Measurements from ENCODE around the gene SLC8A1.

SLC8A1 gene

GRCh38 chr2:40439473-40439872 is 12.4 kb downstream of the SLC8A1 start:
- no peak for DNase-seq (ENCODE audit: low read depth)
- no peak overlapping the region for H3K4me3 ChIP-seq (ENCODE audit: low read depth, low read length)
- no peak for TF ChIP-seq CTCF (IDR thresholded peaks at IDR 0.05; ENCODE audit: insufficient read depth, low read depth, low read length, missing control alignments)

- no peak for DNase-seq (ENCODE audit: low read depth)
- H3K4me3 ChIP-seq (ENCODE audit: low read depth, low read length) = no peak overlapping the region
- no peak for TF ChIP-seq CTCF (IDR thresholded peaks at IDR 0.05; ENCODE audit: insufficient read depth, low read depth, low read length, missing control alignments)
These were observed 15.8 kb downstream of the SLC8A1 start for GRCh38 chr2:40436093-40436475.

- TF ChIP-seq CTCF (IDR thresholded peaks at IDR 0.05; ENCODE audit: insufficient read depth, low read depth, low read length, missing control alignments) = no peak
- no peak overlapping the region for H3K4me3 ChIP-seq (ENCODE audit: low read depth, low read length)
- DNase-seq (ENCODE audit: low read depth) = no peak
These were observed 16.3 kb downstream of the SLC8A1 start for GRCh38 chr2:40435426-40436092.

- H3K4me3 ChIP-seq (ENCODE audit: low read depth, low read length) = no peak overlapping the region
- TF ChIP-seq CTCF (IDR thresholded peaks at IDR 0.05; ENCODE audit: insufficient read depth, low read depth, low read length, missing control alignments) = no peak
- no peak for DNase-seq (ENCODE audit: low read depth)
These were observed 17.1 kb downstream of the SLC8A1 start for GRCh38 chr2:40434731-40435271.

- no peak for TF ChIP-seq CTCF (IDR thresholded peaks at IDR 0.05; ENCODE audit: insufficient read depth, low read depth, low read length, missing control alignments)
- DNase-seq (ENCODE audit: low read depth) = no peak
- H3K4me3 ChIP-seq (ENCODE audit: low read depth, low read length) = no peak overlapping the region
These were observed 18.2 kb downstream of the SLC8A1 start for GRCh38 chr2:40433736-40434135.

GRCh38 chr2:40432921-40433483 is 18.9 kb downstream of the SLC8A1 start:
- no peak for TF ChIP-seq CTCF (IDR thresholded peaks at IDR 0.05; ENCODE audit: insufficient read depth, low read depth, low read length, missing control alignments)
- DNase-seq (ENCODE audit: low read depth) = no peak
- H3K4me3 ChIP-seq (ENCODE audit: low read depth, low read length) = no peak overlapping the region

- DNase-seq (ENCODE audit: low read depth) = no peak
- H3K4me3 ChIP-seq (ENCODE audit: low read depth, low read length) = no peak overlapping the region
- TF ChIP-seq CTCF (IDR thresholded peaks at IDR 0.05; ENCODE audit: insufficient read depth, low read depth, low read length, missing control alignments) = no peak
These were observed 20.3 kb downstream of the SLC8A1 start for GRCh38 chr2:40431600-40431955.
